ENCODE results near the gene CNOT6.

Gene CNOT6

DNA sequence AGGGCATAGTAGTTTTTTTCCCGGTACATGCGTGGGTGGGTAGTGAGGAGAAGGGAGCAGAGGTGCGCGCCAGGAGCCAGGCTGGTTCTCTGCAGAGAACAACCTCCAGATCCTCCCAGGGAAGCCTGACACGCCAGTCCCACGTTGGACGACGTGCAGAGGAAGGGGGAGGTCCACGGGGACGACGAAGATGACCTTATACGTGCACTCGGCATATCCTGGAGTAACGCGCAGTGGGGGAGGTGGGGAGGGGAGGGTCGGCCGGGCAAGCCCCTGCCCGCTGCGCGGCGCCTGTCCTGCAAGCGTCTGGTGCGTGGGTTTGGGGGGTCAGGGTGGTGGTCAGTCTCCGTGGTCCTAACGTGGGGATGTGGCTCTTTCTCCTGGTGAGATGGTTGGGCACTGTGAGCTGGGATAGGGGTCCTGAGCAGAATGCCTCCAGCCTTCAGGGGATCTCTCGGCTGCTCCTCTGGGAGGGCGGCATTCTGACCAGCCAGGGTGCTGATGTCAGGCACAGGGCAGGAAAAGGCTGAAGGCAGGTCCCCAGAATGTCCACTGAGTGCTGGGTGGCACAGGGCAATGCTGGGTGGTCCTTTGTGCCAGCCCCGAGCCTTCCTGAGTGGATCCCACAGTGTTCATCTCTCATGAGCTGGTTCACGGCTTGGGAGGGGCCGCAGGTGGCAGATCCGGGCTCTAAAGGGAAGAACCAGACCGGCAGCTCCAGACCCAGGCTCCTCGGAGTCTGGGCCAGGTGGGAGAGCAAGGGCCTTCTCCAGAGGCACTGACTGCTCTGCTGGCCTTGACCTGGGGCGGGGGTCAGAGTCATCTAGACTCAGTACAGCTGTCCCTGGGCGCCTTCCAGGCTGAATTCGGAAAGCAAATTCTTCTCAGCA lies 107.7 kb downstream of the CNOT6 start:
- H3K4me3 ChIP-seq (ENCODE audit: low read length in 2 of 2) = no peak overlapping the region
- H3K36me3 ChIP-seq (ENCODE audit: control insufficient read depth in 2 of 2, insufficient read depth in 2 of 2, low read length in 2 of 2) = no peaks in the 10 kb centered on the region
- no peaks in the 10 kb centered on the region for H3K9me3 ChIP-seq (ENCODE audit: control insufficient read depth in 2 of 2, low read length in 2 of 2)
- no peak overlapping the region for H3K27ac ChIP-seq (ENCODE audit: low read length)
- no peaks in the 10 kb centered on the region for H3K4me1 ChIP-seq (ENCODE audit: control insufficient read depth, insufficient read depth, low read length)
- H3K27me3 ChIP-seq (ENCODE audit: control insufficient read depth in 1 of 2, insufficient read depth in 2 of 2, low read length in 2 of 2) = peaks cover 0 to 2% of the 10 kb centered on the region in 2 donors
- no peak overlapping the region for H3K9ac ChIP-seq (ENCODE audit: low read length in 2 of 2)

DNA sequence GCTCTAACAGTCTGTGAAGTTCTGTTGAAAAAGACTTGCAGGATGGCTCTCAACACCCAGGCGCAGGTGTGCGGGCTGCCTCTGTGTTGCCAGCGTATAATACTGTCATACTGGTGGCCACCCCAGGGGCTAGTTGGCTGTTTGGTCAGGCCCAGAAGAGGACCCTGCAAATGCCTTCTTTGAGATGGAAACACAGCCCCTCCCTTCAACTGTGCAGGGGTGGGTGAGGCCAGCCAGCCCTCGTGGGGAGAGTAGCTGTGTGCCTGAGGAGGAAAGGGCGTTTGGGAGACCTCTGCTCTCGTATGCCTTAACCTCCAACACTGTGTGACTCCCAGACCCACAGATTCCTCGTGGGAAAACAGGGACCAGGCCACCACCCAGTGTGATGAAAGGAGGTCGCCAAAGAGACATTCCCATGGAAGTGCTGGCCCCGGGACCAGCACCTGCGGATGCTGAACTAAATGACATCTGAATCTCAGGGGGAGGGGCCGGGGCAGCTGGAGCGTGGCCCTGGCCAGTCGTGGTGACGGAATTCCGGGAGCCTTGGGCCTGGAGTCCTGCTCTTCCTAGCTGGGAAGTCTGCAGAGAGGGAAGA lies 108.4 kb downstream of the CNOT6 start:
- Histone ChIP-seq H3K9ac (ENCODE audit: low read length in 2 of 2) (no peak overlapping the region), H3K4me1 (ENCODE audit: control insufficient read depth, insufficient read depth, low read length) (no peaks in the 10 kb centered on the region), H3K27me3 (ENCODE audit: control insufficient read depth in 1 of 2, insufficient read depth in 2 of 2, low read length in 2 of 2) (peaks cover 0 to 2% of the 10 kb centered on the region in 2 donors), H3K4me3 (ENCODE audit: low read length in 2 of 2) (no peak overlapping the region), H3K27ac (ENCODE audit: low read length) (no peak overlapping the region), H3K9me3 (ENCODE audit: control insufficient read depth in 2 of 2, low read length in 2 of 2) (no peaks in the 10 kb centered on the region), H3K36me3 (ENCODE audit: control insufficient read depth in 2 of 2, insufficient read depth in 2 of 2, low read length in 2 of 2) (no peaks in the 10 kb centered on the region)

DNA sequence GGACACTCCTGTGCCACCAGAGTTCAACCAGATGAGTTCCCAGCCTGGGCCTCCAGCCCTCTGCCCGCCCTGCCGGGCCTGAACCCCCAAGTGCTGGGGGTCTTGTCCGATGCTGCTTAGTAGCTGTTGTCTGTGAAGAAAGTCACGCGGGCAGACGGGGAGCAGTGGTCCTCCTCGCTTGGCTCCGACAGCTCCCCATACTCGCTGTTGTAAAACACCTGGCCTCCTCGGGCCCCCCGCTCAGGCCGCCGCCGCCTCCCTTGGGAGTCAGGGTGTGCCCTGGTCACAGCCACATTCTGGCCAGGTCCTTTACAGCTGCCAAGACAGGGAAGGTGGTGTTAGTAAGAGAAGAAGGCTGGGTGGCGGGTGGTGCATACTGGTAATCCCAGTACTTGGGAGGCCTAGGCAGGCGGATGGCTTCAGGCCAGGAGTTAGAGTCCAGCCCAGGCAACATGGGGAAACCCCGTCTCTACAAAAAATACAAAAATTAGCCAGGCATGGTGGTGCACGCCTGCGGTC lies 109.0 kb downstream of the CNOT6 start:
- Histone ChIP-seq H3K4me1 (ENCODE audit: control insufficient read depth, insufficient read depth, low read length) (no peaks in the 10 kb centered on the region), H3K27me3 (ENCODE audit: control insufficient read depth in 1 of 2, insufficient read depth in 2 of 2, low read length in 2 of 2) (no peaks in the 10 kb centered on the region), H3K9ac (ENCODE audit: low read length in 2 of 2) (no peak overlapping the region), H3K27ac (ENCODE audit: low read length) (no peak overlapping the region), H3K4me3 (ENCODE audit: low read length in 2 of 2) (no peak overlapping the region), H3K9me3 (ENCODE audit: control insufficient read depth in 2 of 2, low read length in 2 of 2) (no peaks in the 10 kb centered on the region), H3K36me3 (ENCODE audit: control insufficient read depth in 2 of 2, insufficient read depth in 2 of 2, low read length in 2 of 2) (no peaks in the 10 kb centered on the region)

DNA sequence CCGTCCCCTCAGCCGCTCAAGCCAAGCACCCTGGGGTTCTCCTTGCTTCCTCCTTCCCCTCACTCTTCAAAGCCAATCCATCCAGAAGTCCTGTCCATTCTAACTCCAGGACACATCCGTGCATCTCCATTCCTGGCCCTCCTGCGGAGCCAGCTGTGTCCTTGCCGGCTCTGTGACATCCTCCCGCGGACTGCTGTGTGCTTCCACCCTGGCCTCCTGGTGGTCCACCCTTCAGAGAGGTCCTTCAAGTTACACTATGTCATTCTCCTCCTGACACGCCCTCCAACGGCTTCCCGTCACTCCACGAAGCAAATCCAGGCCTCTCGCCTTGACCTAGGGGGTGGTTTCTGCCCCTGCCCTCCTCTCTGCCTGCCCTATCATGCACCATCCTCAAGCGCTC lies 110.1 kb downstream of the CNOT6 start:
- no peak overlapping the region for H3K9ac ChIP-seq (ENCODE audit: low read length in 2 of 2)
- no peaks in the 10 kb centered on the region for H3K9me3 ChIP-seq (ENCODE audit: control insufficient read depth in 2 of 2, low read length in 2 of 2)
- H3K27me3 ChIP-seq (ENCODE audit: control insufficient read depth in 1 of 2, insufficient read depth in 2 of 2, low read length in 2 of 2) = no peaks in the 10 kb centered on the region
- no peaks in the 10 kb centered on the region for H3K36me3 ChIP-seq (ENCODE audit: control insufficient read depth in 2 of 2, insufficient read depth in 2 of 2, low read length in 2 of 2)
- H3K4me1 ChIP-seq (ENCODE audit: control insufficient read depth, insufficient read depth, low read length) = no peaks in the 10 kb centered on the region
- no peak overlapping the region for H3K27ac ChIP-seq (ENCODE audit: low read length)
- no peak overlapping the region for H3K4me3 ChIP-seq (ENCODE audit: low read length in 2 of 2)

DNA sequence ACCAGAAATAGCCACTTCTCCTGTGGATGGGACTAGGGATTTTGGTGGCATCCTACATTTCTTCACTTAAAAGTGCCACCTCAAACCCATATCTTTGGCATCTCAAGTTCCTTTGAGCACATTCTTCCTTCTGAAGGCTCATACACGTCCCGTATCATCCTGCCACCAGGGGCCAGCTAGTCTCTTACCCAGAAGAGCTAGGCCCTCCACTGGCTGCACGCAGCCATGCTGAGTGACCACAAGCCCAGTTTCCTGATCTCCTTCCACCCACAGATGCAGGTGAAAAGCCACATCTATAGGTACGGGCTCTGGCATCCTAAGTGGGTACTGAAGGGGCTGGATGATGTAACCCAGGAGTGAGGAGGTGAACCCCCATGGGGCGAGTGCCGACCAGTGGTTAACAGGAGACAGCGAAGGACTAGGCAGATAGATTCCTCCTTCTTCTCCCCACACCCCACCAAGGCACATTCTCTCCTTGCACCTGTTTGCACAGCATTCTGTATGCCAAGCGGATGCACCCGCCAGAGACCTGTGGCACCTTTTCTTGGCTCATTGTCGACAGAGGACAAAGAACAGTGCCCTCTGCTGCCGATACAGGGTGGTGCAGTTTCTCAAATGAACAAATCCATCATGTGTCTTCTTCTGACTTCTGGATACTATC lies 111.5 kb downstream of the CNOT6 start:
- H3K9ac ChIP-seq (ENCODE audit: low read length in 2 of 2) = no peak overlapping the region
- no peaks in the 10 kb centered on the region for H3K9me3 ChIP-seq (ENCODE audit: control insufficient read depth in 2 of 2, low read length in 2 of 2)
- H3K4me3 ChIP-seq (ENCODE audit: low read length in 2 of 2) = no peak overlapping the region
- peaks cover 0 to 2% of the 10 kb centered on the region in 2 donors for H3K27me3 ChIP-seq (ENCODE audit: control insufficient read depth in 1 of 2, insufficient read depth in 2 of 2, low read length in 2 of 2)
- no peaks in the 10 kb centered on the region for H3K4me1 ChIP-seq (ENCODE audit: control insufficient read depth, insufficient read depth, low read length)
- H3K36me3 ChIP-seq (ENCODE audit: control insufficient read depth in 2 of 2, insufficient read depth in 2 of 2, low read length in 2 of 2) = no peaks in the 10 kb centered on the region
- H3K27ac ChIP-seq (ENCODE audit: low read length) = no peak overlapping the region

DNA sequence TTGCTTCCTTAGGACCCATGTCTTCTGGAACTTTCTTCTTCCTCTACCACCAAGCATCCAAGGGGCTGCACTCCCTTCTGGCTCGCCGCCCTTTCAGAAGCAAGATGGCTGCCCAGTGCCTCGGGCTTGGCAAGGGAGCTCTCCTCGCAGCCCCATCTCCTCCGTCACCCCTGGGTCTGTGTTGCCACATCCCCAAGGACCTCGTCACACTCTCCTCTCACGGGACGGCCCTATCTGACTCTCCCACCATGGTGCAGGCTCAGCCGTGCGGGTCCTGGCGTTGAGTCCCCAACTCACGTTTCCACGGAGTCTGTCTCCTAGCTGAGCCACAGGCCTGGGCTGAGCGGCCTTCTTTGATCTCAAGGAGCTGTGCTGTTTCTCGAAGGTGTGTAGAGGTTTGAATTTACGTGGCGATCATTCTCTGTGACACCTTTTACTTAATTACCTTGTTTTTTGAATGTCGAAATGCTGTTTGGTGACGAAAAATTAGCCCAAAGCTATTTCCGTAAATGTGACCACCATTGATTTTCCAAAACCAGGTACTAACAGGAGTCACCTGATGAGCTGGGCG lies 112.1 kb downstream of the CNOT6 start:
- H3K9ac ChIP-seq (ENCODE audit: low read length in 2 of 2) = no peak overlapping the region
- H3K4me1 ChIP-seq (ENCODE audit: control insufficient read depth, insufficient read depth, low read length) = no peaks in the 10 kb centered on the region
- no peaks in the 10 kb centered on the region for H3K9me3 ChIP-seq (ENCODE audit: control insufficient read depth in 2 of 2, low read length in 2 of 2)

DNA sequence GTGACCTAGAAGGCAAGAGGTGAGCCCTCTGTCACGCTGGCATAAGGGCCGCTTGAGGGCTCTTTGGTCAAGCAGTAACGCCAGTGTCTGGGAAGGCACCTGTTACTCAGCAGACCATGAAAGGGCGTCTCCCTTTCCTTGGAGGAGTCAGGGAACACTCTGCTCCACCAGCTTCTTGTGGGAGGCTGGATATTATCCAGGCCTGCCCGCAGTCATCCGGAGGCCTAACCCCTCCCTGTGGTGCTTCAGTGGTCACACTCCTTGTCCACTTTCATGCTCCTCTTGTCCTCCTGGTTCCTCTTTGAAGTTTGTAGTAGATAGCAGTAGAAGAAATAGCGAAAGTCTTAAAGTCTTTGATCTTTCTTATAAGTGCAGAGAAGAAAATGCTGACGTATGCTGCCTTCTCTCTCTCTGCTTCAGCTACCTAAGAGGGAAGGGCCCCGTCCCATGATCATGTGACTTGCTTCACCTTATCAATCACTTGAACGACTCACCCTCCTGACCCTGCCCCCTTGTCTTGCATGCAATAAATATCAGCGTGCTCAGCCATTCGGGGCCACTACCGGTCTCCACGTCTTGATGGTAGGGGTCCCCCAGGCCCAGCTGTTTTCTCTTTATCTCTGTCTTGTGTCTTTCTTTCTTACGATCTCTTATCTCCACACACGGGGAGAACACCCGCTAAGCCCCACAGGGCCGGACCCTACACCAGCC lies 113.8 kb downstream of the CNOT6 start:
- no peaks in the 10 kb centered on the region for H3K9me3 ChIP-seq (ENCODE audit: control insufficient read depth in 2 of 2, low read length in 2 of 2)
- H3K4me1 ChIP-seq (ENCODE audit: control insufficient read depth, insufficient read depth, low read length) = no peaks in the 10 kb centered on the region
- H3K27ac ChIP-seq (ENCODE audit: low read length) = no peak overlapping the region
- no peak overlapping the region for H3K9ac ChIP-seq (ENCODE audit: low read length in 2 of 2)
- peaks cover 0 to 2% of the 10 kb centered on the region in 2 donors for H3K27me3 ChIP-seq (ENCODE audit: control insufficient read depth in 1 of 2, insufficient read depth in 2 of 2, low read length in 2 of 2)
- H3K36me3 ChIP-seq (ENCODE audit: control insufficient read depth in 2 of 2, insufficient read depth in 2 of 2, low read length in 2 of 2) = no peaks in the 10 kb centered on the region
- H3K4me3 ChIP-seq (ENCODE audit: low read length in 2 of 2) = no peak overlapping the region

More for the DNA sequence above, 112.1 kb downstream of the CNOT6 start:
- Histone ChIP-seq H3K27ac (ENCODE audit: low read length) (no peak overlapping the region), H3K36me3 (ENCODE audit: control insufficient read depth in 2 of 2, insufficient read depth in 2 of 2, low read length in 2 of 2) (no peaks in the 10 kb centered on the region), H3K27me3 (ENCODE audit: control insufficient read depth in 1 of 2, insufficient read depth in 2 of 2, low read length in 2 of 2) (peaks cover 0 to 2% of the 10 kb centered on the region in 2 donors), H3K4me3 (ENCODE audit: low read length in 2 of 2) (no peak overlapping the region)

DNA sequence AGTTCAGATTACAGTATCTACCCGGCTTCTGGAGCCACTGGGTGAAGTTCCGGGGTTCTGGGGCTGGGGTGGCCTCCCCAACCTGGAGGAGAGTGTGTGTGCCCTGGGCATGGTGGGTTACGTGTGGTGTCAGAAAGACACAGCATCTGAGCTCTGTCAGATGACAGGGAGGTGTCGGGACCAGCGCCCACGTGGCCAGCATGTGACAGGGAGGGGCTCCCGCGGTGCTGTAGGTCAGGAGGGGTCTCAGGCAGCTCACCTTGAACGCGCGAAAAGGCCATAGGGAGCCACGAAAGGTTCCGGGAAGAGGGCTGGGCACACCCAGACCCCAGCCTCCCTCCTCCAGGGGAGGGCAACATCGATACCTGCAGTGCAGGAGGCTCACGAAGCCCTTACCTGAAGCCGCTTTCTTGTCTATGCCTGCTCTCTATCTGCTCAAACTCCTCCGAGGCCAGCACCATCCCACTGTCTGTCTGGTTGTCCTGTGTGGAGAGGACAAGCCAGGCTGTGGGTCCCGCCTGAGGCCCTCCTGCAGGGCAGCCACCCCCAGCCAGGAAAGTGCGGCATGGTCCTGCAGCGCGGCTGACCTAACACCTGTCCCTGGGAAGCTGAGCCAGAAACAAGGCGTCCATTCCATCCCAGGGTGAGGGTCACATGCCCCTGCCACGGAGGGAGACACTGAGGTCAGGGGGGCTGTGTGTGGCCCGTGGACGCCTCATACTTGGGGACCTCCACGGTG lies 114.6 kb downstream of the CNOT6 start:
- H3K4me1 ChIP-seq (ENCODE audit: control insufficient read depth, insufficient read depth, low read length) = no peaks in the 10 kb centered on the region
- H3K27ac ChIP-seq (ENCODE audit: low read length) = no peak overlapping the region
- H3K9ac ChIP-seq (ENCODE audit: low read length in 2 of 2) = no peak overlapping the region
- no peak overlapping the region for H3K4me3 ChIP-seq (ENCODE audit: low read length in 2 of 2)
- no peaks in the 10 kb centered on the region for H3K9me3 ChIP-seq (ENCODE audit: control insufficient read depth in 2 of 2, low read length in 2 of 2)
- H3K27me3 ChIP-seq (ENCODE audit: control insufficient read depth in 1 of 2, insufficient read depth in 2 of 2, low read length in 2 of 2) = peaks cover 0 to 2% of the 10 kb centered on the region in 2 donors
- no peaks in the 10 kb centered on the region for H3K36me3 ChIP-seq (ENCODE audit: control insufficient read depth in 2 of 2, insufficient read depth in 2 of 2, low read length in 2 of 2)

DNA sequence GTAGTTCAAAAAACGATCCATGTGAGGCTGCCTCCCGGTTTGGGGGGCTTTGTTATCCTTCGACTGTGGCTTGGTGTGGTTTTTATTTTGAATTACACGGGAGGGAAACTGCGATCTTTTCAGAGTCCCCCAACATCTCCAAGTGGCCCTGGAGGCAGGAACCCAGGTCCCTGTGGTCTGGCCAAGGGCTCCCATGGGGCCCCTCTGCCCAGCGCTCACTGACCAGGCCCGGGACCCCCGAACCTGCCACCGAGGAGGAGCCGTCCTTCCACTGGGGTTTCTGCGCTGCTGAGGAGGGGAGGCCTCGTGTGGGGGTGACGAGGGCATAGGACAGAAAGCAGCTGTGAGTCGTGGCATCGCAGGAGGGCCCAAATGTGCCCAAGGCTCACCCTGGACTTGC lies 115.2 kb downstream of the CNOT6 start:
- H3K4me3 ChIP-seq (ENCODE audit: low read length in 2 of 2) = no peak overlapping the region
- H3K27ac ChIP-seq (ENCODE audit: low read length) = no peak overlapping the region
- H3K27me3 ChIP-seq (ENCODE audit: control insufficient read depth in 1 of 2, insufficient read depth in 2 of 2, low read length in 2 of 2) = peaks cover 0 to 2% of the 10 kb centered on the region in 2 donors
- H3K36me3 ChIP-seq (ENCODE audit: control insufficient read depth in 2 of 2, insufficient read depth in 2 of 2, low read length in 2 of 2) = no peaks in the 10 kb centered on the region
- no peaks in the 10 kb centered on the region for H3K4me1 ChIP-seq (ENCODE audit: control insufficient read depth, insufficient read depth, low read length)
- H3K9ac ChIP-seq (ENCODE audit: low read length in 2 of 2) = no peak overlapping the region
- H3K9me3 ChIP-seq (ENCODE audit: control insufficient read depth in 2 of 2, low read length in 2 of 2) = no peaks in the 10 kb centered on the region
